HCT116 (cell line): ENCODE results near the gene JAK2. TPM values are rescaled to one million over a fixed set of nuclear protein-coding genes. Genes with fewer than 3 reads are reported as not detected.

Experiments used
- ATAC-seq: fragments of 200-7000 bp; cut with Tn5 transposase; 2 replicates; pipeline ENCODE4 v1.9.1; 2020; ENCODE audit warnings: mild to moderate bottlenecking, moderate library complexity
- BruUV-seq: library from RNA; stranded (reverse); fragments of 400-500 nt; replicated peaks from 2 replicates; lab custom pipeline; 2021; lab: Mats Ljungman, UMichigan
- CTCF ChIA-PET: fragments of 300-600 bp; sonication (Branson Sonifier 250); formaldehyde crosslinking; loops from one replicate; lab custom pipeline; 2021; ENCODE audit warnings: antibody characterized with exemption; lab: Charles Lee
- POLR2A ChIA-PET: fragments of 300-600, 350-600 bp; sonication (Branson Sonifier 250); formaldehyde crosslinking; loops from one replicate; lab custom pipeline; 2021; ENCODE audit warnings: antibody characterized with exemption; lab: Charles Lee
- RAD21 ChIA-PET, 2 experiments: fragments of 300-600 bp; sonication (Branson Sonifier 250); formaldehyde crosslinking; loops; one replicate each; lab custom pipeline; 2023; ENCODE audit warnings: low total read pairs in 2 of 2; ENCODE audit not compliant: uncharacterized antibody in 2 of 2, unreplicated experiment in 2 of 2, low non-redundant PET in 1 of 2; lab: Charles Lee
- DNase-seq: peaks from one replicate; pipeline ENCODE4 v3.0.0-alpha.2; 2010; ENCODE audit warnings: low read depth, low spot score
- H2AFZ ChIP-seq: fragments of 200-600 bp; shearing (Covaris generic), sonication (generic); 2 replicates; pipeline ENCODE4 v1.6.1; 2017; ENCODE audit warnings: low read depth, mixed run types, mixed read lengths, antibody characterized with exemption, low read length; ENCODE audit not compliant: poor library complexity, severe bottlenecking
- H3K27ac ChIP-seq: 2 replicates; pipeline ENCODE4 v1.5.1; 2012; ENCODE audit warnings: low read depth, low read length
- H3K27me3 ChIP-seq: fragments of 200-600 bp; sonication (generic); 2 replicates; pipeline ENCODE4 v1.6.1; 2016; ENCODE audit warnings: mixed run types, low read length, mixed read lengths; ENCODE audit not compliant: insufficient read depth
- H3K36me3 ChIP-seq, 2 experiments: fragments of 200-500 bp in 1 of 2; fragments of 200-600 bp in 1 of 2; sonication (Bioruptor generic) in 1 of 2; sonication (generic) in 1 of 2; 2 replicates each; pipeline versions ENCODE4 v1.5.1 to v1.6.1; 2014 to 2016; ENCODE audit warnings: low read length in 2 of 2, inconsistent platforms in 1 of 2, mixed read lengths in 1 of 2, mixed run types in 1 of 2; ENCODE audit not compliant: insufficient read depth in 2 of 2, control insufficient read depth in 1 of 2
- H3K4me1 ChIP-seq, 2 experiments: fragments of 200-600 bp in 1 of 2; sonication (generic) in 1 of 2; 2 replicates each; pipeline versions ENCODE4 v1.5.1 to v1.6.1; 2012 to 2017; ENCODE audit warnings: low read length in 2 of 2, inconsistent platforms in 1 of 2, mild to moderate bottlenecking in 1 of 2, mixed read lengths in 1 of 2, mixed run types in 1 of 2, moderate library complexity in 1 of 2; ENCODE audit not compliant: insufficient read depth in 2 of 2, control insufficient read depth in 1 of 2
- H3K4me2 ChIP-seq: fragments of 200-600 bp; sonication (generic); 2 replicates; pipeline ENCODE4 v1.6.1; 2017; ENCODE audit warnings: mixed run types, low read length, mixed read lengths
- H3K4me3 ChIP-seq, 2 experiments: fragments of 200-600 bp in 1 of 2; sonication (generic) in 1 of 2; replicated peaks in 1 of 2; 2 replicates each; pipeline ENCODE4 v1.5.1; 2011 to 2016; ENCODE audit warnings: low read length in 2 of 2, control low read depth in 1 of 2, low read depth in 1 of 2, mild to moderate bottlenecking in 1 of 2, mixed read lengths in 1 of 2, mixed run types in 1 of 2
- H3K79me2 ChIP-seq: fragments of 200-600 bp; sonication (generic); 2 replicates; pipeline ENCODE4 v1.6.1; 2017; ENCODE audit warnings: mild to moderate bottlenecking, mixed run types, low read length, moderate library complexity, mixed read lengths; ENCODE audit not compliant: insufficient read depth
- H3K9ac ChIP-seq: fragments of 200-600 bp; sonication (generic); 2 replicates; pipeline ENCODE4 v1.6.1; 2016; ENCODE audit warnings: low read length, mixed read lengths
- H3K9me2 ChIP-seq: fragments of 200-600 bp; sonication (generic), shearing (Covaris generic); 2 replicates; pipeline ENCODE4 v1.6.1; 2017; ENCODE audit warnings: mixed run types, mild to moderate bottlenecking, moderate library complexity; ENCODE audit not compliant: insufficient read depth
- H3K9me3 ChIP-seq, 2 experiments: fragments of 200-500 bp in 1 of 2; fragments of 200-600 bp in 1 of 2; sonication (Bioruptor generic) in 1 of 2; sonication (generic) in 1 of 2; 2 replicates each; pipeline ENCODE4 v1.6.1; 2014 to 2017; ENCODE audit warnings: low read length in 2 of 2, mixed read lengths in 2 of 2, inconsistent platforms in 1 of 2, low read depth in 1 of 2, mild to moderate bottlenecking in 1 of 2, mixed run types in 1 of 2, moderate library complexity in 1 of 2; ENCODE audit not compliant: control insufficient read depth in 1 of 2, insufficient read depth in 1 of 2
- H4K20me1 ChIP-seq: fragments of 200-600 bp; sonication (generic), shearing (Covaris generic); 2 replicates; pipeline ENCODE4 v1.6.1; 2017; ENCODE audit warnings: mixed run types, mild to moderate bottlenecking, moderate library complexity; ENCODE audit not compliant: insufficient read depth
- CBX3 ChIP-seq: IDR thresholded peaks from 2 replicates; pipeline ENCODE4 v1.6.1; 2012; ENCODE audit warnings: low read depth
- intact Hi-C: fragments of 100-400 bp; cut with micrococcal nuclease; formaldehyde crosslinking; loops from 2 replicates; pipeline ENCODE4 v1.10.0; 2022
- total RNA-seq: library from RNA; stranded (reverse); gene quantifications from one replicate; pipeline ENCODE4 v1.2.1, GENCODE V29; 2021; ENCODE audit not compliant: unreplicated experiment

Gene JAK2
- total RNA-seq, 1 experiment from 2014 or later, result 4.6 TPM

- Histone ChIP-seq H3K4me2 (no peak overlapping the region), H2AFZ (no peak overlapping the region), H3K79me2 (no peaks in the 10 kb centered on the region), H3K9me2 (no peaks in the 10 kb centered on the region), H3K27me3 (no peaks in the 10 kb centered on the region), H3K36me3 (no peaks in the 10 kb centered on the region), H3K9ac (no peak overlapping the region), H3K27ac (no peak overlapping the region), H3K4me1 (no peaks in the 10 kb centered on the region), H3K9me3 (no peaks in the 10 kb centered on the region), H4K20me1 (no peaks in the 10 kb centered on the region), H3K4me3 (no peak overlapping the region)
- ATAC-seq (no peak), DNase-seq (no peak)
- ChIA-PET RAD21 (no interaction called here), POLR2A (no interaction called here), CTCF (no interaction called here)
- no TSS peak for BruUV-seq
- TF ChIP-seq CBX3, result no peak
- intact Hi-C loops, result no loop called here
Observed at GRCh38 chr9:5146241-5146640, 161.2 kb downstream of the JAK2 start.

Other genes starting within 250 kb of the JAK2 start
- gene AK3, start 244.1 kb upstream of the JAK2 start, total RNA-seq, result 43.0 TPM
- 29.9 TPM for gene RCL1, start 192.3 kb upstream of the JAK2 start, total RNA-seq
- gene INSL6, start 200.4 kb downstream of the JAK2 start, total RNA-seq, result not detected
- gene INSL4, start 246.1 kb downstream of the JAK2 start, total RNA-seq, result not detected